IgD-negative memory B cell (primary cell): ENCODE measurements around the gene EVI5. TPM values are rescaled to one million over a fixed set of nuclear protein-coding genes. Genes with fewer than 3 reads are reported as not detected.

Source experiments
- H3K27ac Mint-ChIP-seq, 3 donors: one replicate each; pipeline ENCODE4 v1.8.0; 2020 to 2022; ENCODE audit warnings: mild to moderate bottlenecking in 3 of 3, mixed read lengths in 3 of 3, moderate library complexity in 1 of 3
- H3K27me3 Mint-ChIP-seq: one replicate; pipeline ENCODE4 v1.8.0; 2021; ENCODE audit warnings: mixed read lengths
- H3K36me3 Mint-ChIP-seq: one replicate; pipeline ENCODE4 v1.8.0; 2020; ENCODE audit warnings: mild to moderate bottlenecking, mixed read lengths
- H3K4me1 Mint-ChIP-seq, 3 donors: one replicate each; pipeline ENCODE4 v1.8.0; 2020 to 2022; ENCODE audit warnings: mixed read lengths in 3 of 3, mild to moderate bottlenecking in 1 of 3
- H3K4me3 Mint-ChIP-seq, 4 donors: one replicate each; pipeline ENCODE4 v1.8.0; 2020 to 2022; ENCODE audit warnings: mild to moderate bottlenecking in 4 of 4, mixed read lengths in 4 of 4, moderate library complexity in 3 of 4
- H3K9me3 Mint-ChIP-seq, 3 donors: one replicate each; pipeline ENCODE4 v1.8.0; 2020 to 2021; ENCODE audit warnings: mixed read lengths in 3 of 3, mild to moderate bottlenecking in 1 of 3
- polyA plus RNA-seq: library from polyadenylated mRNA; unstranded; fragments of 300-500 nt; fragmentation: Illumina TruSeq; gene quantifications from one replicate; pipeline ENCODE4 v1.2.3, GENCODE V29; 2021

EVI5 gene
- polyA plus RNA-seq, 1 donor from 2014 or later, result 4.8 TPM

GRCh38 chr1:92481971-92482664 lies 302.8 kb downstream of the EVI5 start:
- Mint-ChIP-seq H3K4me3 (peak overlapping the region; percentile 89 to 93 (median 92)), H3K4me1 (peaks cover 3 to 20% (median 8%) of the 10 kb centered on the region in 3 donors), H3K9me3 (no peaks in the 10 kb centered on the region), H3K36me3 (no peaks in the 10 kb centered on the region), H3K27me3 (peaks cover 34% of the 10 kb centered on the region), H3K27ac (peak overlapping the region in 1 of 3 donors; percentile 60)

GRCh38 chr1:92481599-92481925 lies 303.3 kb downstream of the EVI5 start:
- no peaks in the 10 kb centered on the region for H3K9me3 Mint-ChIP-seq
- H3K4me3 Mint-ChIP-seq, result peak overlapping the region in 3 of 4 donors; percentile 22 to 92 (median 70)
- H3K27ac Mint-ChIP-seq, result no peak overlapping the region
- H3K4me1 Mint-ChIP-seq, result peaks cover 3 to 23% (median 9%) of the 10 kb centered on the region in 3 donors
- peaks cover 34% of the 10 kb centered on the region for H3K27me3 Mint-ChIP-seq
- H3K36me3 Mint-ChIP-seq, result no peaks in the 10 kb centered on the region

GRCh38 chr1:92480813-92481598 lies 303.9 kb downstream of the EVI5 start:
- H3K4me3 Mint-ChIP-seq, result peak overlapping the region in 3 of 4 donors; percentile 70 to 92 (median 78)
- H3K9me3 Mint-ChIP-seq, result no peaks in the 10 kb centered on the region
- peaks cover 3 to 26% (median 11%) of the 10 kb centered on the region in 3 donors for H3K4me1 Mint-ChIP-seq
- H3K36me3 Mint-ChIP-seq, result no peaks in the 10 kb centered on the region
- peaks cover 32% of the 10 kb centered on the region for H3K27me3 Mint-ChIP-seq
- H3K27ac Mint-ChIP-seq, result no peak overlapping the region

- Mint-ChIP-seq H3K4me1 (peaks cover 3 to 26% (median 11%) of the 10 kb centered on the region in 3 donors), H3K27ac (no peak overlapping the region), H3K36me3 (no peaks in the 10 kb centered on the region), H3K9me3 (no peaks in the 10 kb centered on the region), H3K27me3 (peaks cover 31% of the 10 kb centered on the region), H3K4me3 (peak overlapping the region in 1 of 4 donors; percentile 73)
Observed at GRCh38 chr1:92480200-92480812, 304.6 kb downstream of the EVI5 start.

GRCh38 chr1:92479587-92479986 lies 305.3 kb downstream of the EVI5 start:
- Mint-ChIP-seq H3K4me3 (peak overlapping the region in 1 of 4 donors; percentile 73), H3K27me3 (peaks cover 25% of the 10 kb centered on the region), H3K36me3 (no peaks in the 10 kb centered on the region), H3K27ac (no peak overlapping the region), H3K9me3 (no peaks in the 10 kb centered on the region), H3K4me1 (peaks cover 4 to 19% (median 9%) of the 10 kb centered on the region in 3 donors)

GRCh38 chr1:92478393-92478792 lies 306.5 kb downstream of the EVI5 start:
- Mint-ChIP-seq H3K27me3 (peaks cover 15% of the 10 kb centered on the region), H3K4me3 (peak overlapping the region in 1 of 4 donors; percentile 70), H3K9me3 (no peaks in the 10 kb centered on the region), H3K4me1 (peaks cover 7 to 13% (median 12%) of the 10 kb centered on the region in 3 donors), H3K36me3 (no peaks in the 10 kb centered on the region), H3K27ac (no peak overlapping the region)

- no peaks in the 10 kb centered on the region for H3K36me3 Mint-ChIP-seq
- H3K9me3 Mint-ChIP-seq, result no peaks in the 10 kb centered on the region
- H3K27ac Mint-ChIP-seq, result no peak overlapping the region
- peaks cover 7 to 8% (median 8%) of the 10 kb centered on the region in 3 donors for H3K4me1 Mint-ChIP-seq
- H3K27me3 Mint-ChIP-seq, result peaks cover 2% of the 10 kb centered on the region
- H3K4me3 Mint-ChIP-seq, result peak overlapping the region in 1 of 4 donors; percentile 52
Observed at GRCh38 chr1:92476071-92476631, 308.8 kb downstream of the EVI5 start.

GRCh38 chr1:92475029-92475428 lies 309.9 kb downstream of the EVI5 start:
- peaks cover 7 to 8% (median 8%) of the 10 kb centered on the region in 3 donors for H3K4me1 Mint-ChIP-seq
- H3K9me3 Mint-ChIP-seq, result no peaks in the 10 kb centered on the region
- peaks cover 2% of the 10 kb centered on the region for H3K27me3 Mint-ChIP-seq
- no peaks in the 10 kb centered on the region for H3K36me3 Mint-ChIP-seq
- no peak overlapping the region for H3K27ac Mint-ChIP-seq
- H3K4me3 Mint-ChIP-seq, result no peak overlapping the region

GRCh38 chr1:92473781-92474495 lies 311.0 kb downstream of the EVI5 start:
- H3K9me3 Mint-ChIP-seq, result no peaks in the 10 kb centered on the region
- no peak overlapping the region for H3K4me3 Mint-ChIP-seq
- no peak overlapping the region for H3K27ac Mint-ChIP-seq
- H3K27me3 Mint-ChIP-seq, result no peaks in the 10 kb centered on the region
- H3K36me3 Mint-ChIP-seq, result no peaks in the 10 kb centered on the region
- peaks cover 7 to 8% (median 7%) of the 10 kb centered on the region in 3 donors for H3K4me1 Mint-ChIP-seq

- Mint-ChIP-seq H3K9me3 (no peaks in the 10 kb centered on the region), H3K27ac (no peak overlapping the region), H3K4me3 (no peak overlapping the region), H3K36me3 (no peaks in the 10 kb centered on the region), H3K4me1 (peaks cover 7% of the 10 kb centered on the region in 3 donors), H3K27me3 (no peaks in the 10 kb centered on the region)
Observed at GRCh38 chr1:92470216-92470615, 314.7 kb downstream of the EVI5 start.

- Mint-ChIP-seq H3K9me3 (no peaks in the 10 kb centered on the region), H3K36me3 (no peaks in the 10 kb centered on the region), H3K27ac (no peak overlapping the region), H3K27me3 (no peaks in the 10 kb centered on the region), H3K4me1 (peaks cover 2 to 10% (median 4%) of the 10 kb centered on the region in 3 donors), H3K4me3 (peak overlapping the region in 1 of 4 donors; percentile 17)
Observed at GRCh38 chr1:92466683-92467352, 318.1 kb downstream of the EVI5 start.

- no peaks in the 10 kb centered on the region for H3K36me3 Mint-ChIP-seq
- no peaks in the 10 kb centered on the region for H3K9me3 Mint-ChIP-seq
- peaks cover 5 to 18% (median 10%) of the 10 kb centered on the region in 3 donors for H3K4me1 Mint-ChIP-seq
- H3K27me3 Mint-ChIP-seq, result no peaks in the 10 kb centered on the region
- no peak overlapping the region for H3K4me3 Mint-ChIP-seq
- H3K27ac Mint-ChIP-seq, result no peak overlapping the region
Observed at GRCh38 chr1:92465256-92465647, 319.7 kb downstream of the EVI5 start.

- Mint-ChIP-seq H3K4me3 (no peak overlapping the region), H3K4me1 (peaks cover 5 to 21% (median 14%) of the 10 kb centered on the region in 3 donors), H3K9me3 (no peaks in the 10 kb centered on the region), H3K27ac (peak overlapping the region in 1 of 3 donors; percentile 21), H3K27me3 (peaks cover 2% of the 10 kb centered on the region), H3K36me3 (no peaks in the 10 kb centered on the region)
Observed at GRCh38 chr1:92464588-92465255, 320.2 kb downstream of the EVI5 start.
